ENCODE results near the gene SLC37A1. TPM values are rescaled to one million over a fixed set of nuclear protein-coding genes. Genes with fewer than 3 reads are reported as not detected.

SLC37A1 gene
- total RNA-seq, 1 experiment from 2014 or later: 38.3 TPM

DNA sequence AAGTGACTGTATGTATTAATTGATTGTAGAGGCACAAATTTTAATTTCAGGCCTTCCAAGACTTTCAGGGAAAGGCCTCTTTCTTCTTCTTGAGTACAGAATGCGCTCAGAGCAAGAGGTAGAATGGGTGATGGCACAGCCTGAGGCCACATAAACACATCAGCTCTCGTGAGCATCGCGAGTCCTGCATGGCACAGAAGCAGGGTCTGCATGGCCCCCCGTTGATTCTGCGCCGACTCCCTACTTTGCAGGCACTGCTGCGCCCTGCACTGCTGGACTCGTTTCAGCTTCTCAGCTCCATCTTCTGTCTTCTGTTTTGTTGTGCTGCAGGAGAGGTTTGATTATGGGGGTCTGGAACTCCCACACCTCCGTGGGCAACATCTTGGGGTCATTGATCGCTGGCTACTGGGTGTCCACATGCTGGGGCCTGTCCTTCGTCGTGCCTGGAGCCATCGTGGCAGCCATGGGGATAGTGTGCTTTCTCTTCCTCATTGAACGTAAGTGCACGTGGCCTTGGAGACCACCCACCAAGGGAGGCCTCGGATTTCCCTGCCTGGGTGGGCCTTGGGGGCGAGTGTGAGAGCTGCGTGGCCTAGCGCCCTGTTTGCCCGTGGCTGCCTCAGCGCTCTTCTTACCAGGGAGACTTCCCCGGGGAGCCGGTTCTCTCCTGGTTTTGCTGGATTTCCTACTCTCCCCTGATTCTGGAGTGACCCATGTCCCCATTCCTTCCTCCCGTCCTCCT lies 29.6 kb downstream of the SLC37A1 start:
- Histone ChIP-seq H3F3A (ENCODE audit: low read length, unreplicated experiment) (no peaks in the 10 kb centered on the region), H3K4me2 (ENCODE audit: low read length) (no peak overlapping the region), H3K27ac (ENCODE audit: low read length) (no peak overlapping the region), H3K36me3 (ENCODE audit: low read depth, low read length) (peaks cover 15% of the 10 kb centered on the region; the same call in 1 of the 2 replicates), H3K4me1 (ENCODE audit: insufficient read depth, low read length) (no peaks in the 10 kb centered on the region), H4K20me1 (ENCODE audit: low read length) (no peaks in the 10 kb centered on the region), H3K9me3 (ENCODE audit: low read length) (no peaks in the 10 kb centered on the region), H3K4me3 (ENCODE audit: low read length) (no peak overlapping the region), H3K27me3 (ENCODE audit: low read length) (no peaks in the 10 kb centered on the region), H3K9me2 (replicated peaks; ENCODE audit: low read length) (no peaks in the 10 kb centered on the region), H3K9ac (ENCODE audit: low read length) (no peak overlapping the region), H3K79me2 (ENCODE audit: low read length) (no peaks in the 10 kb centered on the region), H2AFZ (ENCODE audit: low read length) (no peak overlapping the region)
- intact Hi-C loops (cut with micrococcal nuclease): no loop called here
- ATAC-seq (no peak), DNase-seq (no peak)
- no peak for TF ChIP-seq EZH2 (IDR thresholded peaks at IDR 0.05; ENCODE audit: low read length, unreplicated experiment)
- TF ChIP-seq, protein P1, sequence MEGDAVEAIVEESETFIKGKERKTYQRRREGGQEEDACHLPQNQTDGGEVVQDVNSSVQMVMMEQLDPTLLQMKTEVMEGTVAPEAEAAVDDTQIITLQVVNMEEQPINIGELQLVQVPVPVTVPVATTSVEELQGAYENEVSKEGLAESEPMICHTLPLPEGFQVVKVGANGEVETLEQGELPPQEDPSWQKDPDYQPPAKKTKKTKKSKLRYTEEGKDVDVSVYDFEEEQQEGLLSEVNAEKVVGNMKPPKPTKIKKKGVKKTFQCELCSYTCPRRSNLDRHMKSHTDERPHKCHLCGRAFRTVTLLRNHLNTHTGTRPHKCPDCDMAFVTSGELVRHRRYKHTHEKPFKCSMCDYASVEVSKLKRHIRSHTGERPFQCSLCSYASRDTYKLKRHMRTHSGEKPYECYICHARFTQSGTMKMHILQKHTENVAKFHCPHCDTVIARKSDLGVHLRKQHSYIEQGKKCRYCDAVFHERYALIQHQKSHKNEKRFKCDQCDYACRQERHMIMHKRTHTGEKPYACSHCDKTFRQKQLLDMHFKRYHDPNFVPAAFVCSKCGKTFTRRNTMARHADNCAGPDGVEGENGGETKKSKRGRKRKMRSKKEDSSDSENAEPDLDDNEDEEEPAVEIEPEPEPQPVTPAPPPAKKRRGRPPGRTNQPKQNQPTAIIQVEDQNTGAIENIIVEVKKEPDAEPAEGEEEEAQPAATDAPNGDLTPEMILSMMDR (conservative IDR thresholded peaks at IDR 0.05; ENCODE audit: low read depth, low read length): no peak
- TF ChIP-seq EZH2phosphoT487 (IDR thresholded peaks at IDR 0.05; ENCODE audit: borderline replicate concordance, low read length): no peak
- ChIA-PET CTCF (interaction anchor here (1.1 kb wide), 1 partner anchor 76 kb away, joined by 3 read pairs; no protein-coding TSS in a partner anchor), POLR2A (ENCODE audit: unreplicated experiment) (interaction anchor here (0.7 kb wide), 1 partner anchor 65 kb away, joined by 4 read pairs; no protein-coding TSS in a partner anchor)
- no TSS peak for BruUV-seq (replicated peaks)

DNA sequence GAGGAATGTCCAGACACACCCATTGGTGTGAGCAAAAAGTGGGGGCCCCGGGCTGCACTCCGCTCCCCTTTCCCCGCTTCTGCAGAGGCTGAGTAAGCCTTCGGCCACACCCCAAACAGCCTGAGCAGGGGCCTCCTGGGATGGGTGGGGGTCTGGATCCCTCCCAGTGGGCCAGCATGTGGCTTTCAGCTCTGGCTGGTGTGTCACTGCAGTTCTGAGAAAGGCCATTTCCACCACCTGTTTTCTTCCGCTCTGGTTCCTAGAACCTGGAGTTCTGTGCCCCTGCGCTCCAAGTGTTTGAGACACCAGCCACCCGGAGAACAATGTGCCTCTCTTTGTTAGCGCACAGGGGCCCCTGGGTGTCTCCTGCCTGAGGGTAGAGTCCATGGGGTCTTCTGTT lies 30.9 kb downstream of the SLC37A1 start:
- Histone ChIP-seq H2AFZ (ENCODE audit: low read length) (no peak overlapping the region), H3K27me3 (ENCODE audit: low read length) (no peaks in the 10 kb centered on the region), H3K36me3 (ENCODE audit: low read depth, low read length) (peaks cover 18% of the 10 kb centered on the region; the same call in 1 of the 2 replicates), H3K9ac (ENCODE audit: low read length) (no peak overlapping the region), H3F3A (ENCODE audit: low read length, unreplicated experiment) (no peaks in the 10 kb centered on the region), H3K4me2 (ENCODE audit: low read length) (no peak overlapping the region), H4K20me1 (ENCODE audit: low read length) (no peaks in the 10 kb centered on the region), H3K9me3 (ENCODE audit: low read length) (no peaks in the 10 kb centered on the region), H3K4me1 (ENCODE audit: insufficient read depth, low read length) (no peaks in the 10 kb centered on the region), H3K4me3 (ENCODE audit: low read length) (no peak overlapping the region), H3K9me2 (replicated peaks; ENCODE audit: low read length) (no peaks in the 10 kb centered on the region), H3K27ac (ENCODE audit: low read length) (no peak overlapping the region), H3K79me2 (ENCODE audit: low read length) (no peaks in the 10 kb centered on the region)
- intact Hi-C loops (cut with micrococcal nuclease): no loop called here
- POLR2A ChIA-PET (ENCODE audit: unreplicated experiment): no interaction called here
- CTCF ChIA-PET: interaction anchor here (1.1 kb wide), 1 partner anchor 77 kb away, joined by 3 read pairs; no protein-coding TSS in a partner anchor
- ATAC-seq: no peak
- TF ChIP-seq EZH2phosphoT487 (IDR thresholded peaks at IDR 0.05; ENCODE audit: borderline replicate concordance, low read length) (no peak), EZH2 (IDR thresholded peaks at IDR 0.05; ENCODE audit: low read length, unreplicated experiment) (no peak)
- TF ChIP-seq, protein P1 (conservative IDR thresholded peaks at IDR 0.05; ENCODE audit: low read depth, low read length): no peak
- BruUV-seq (replicated peaks): no TSS peak
- no peak for DNase-seq

DNA sequence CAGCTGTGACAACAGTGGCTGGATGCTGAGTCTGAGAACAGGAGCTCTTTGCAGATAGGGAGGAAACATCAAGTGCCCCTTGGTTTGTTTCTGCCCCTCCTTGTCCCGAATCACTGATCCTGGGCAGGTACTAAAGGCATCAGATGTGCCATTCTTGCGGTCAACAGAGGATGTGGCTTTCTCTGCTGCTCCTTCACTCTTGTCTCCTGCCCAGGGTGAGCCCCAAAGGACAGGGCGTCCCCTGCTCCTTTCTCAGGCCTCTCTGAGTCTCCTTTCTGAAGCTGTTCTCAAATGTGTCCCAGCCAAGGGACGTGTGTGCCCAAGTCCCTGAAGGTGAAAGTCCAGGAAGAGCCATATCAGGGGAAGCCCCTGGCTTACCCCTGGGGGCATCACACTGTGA lies 31.7 kb downstream of the SLC37A1 start:
- Histone ChIP-seq H3K9me2 (replicated peaks; ENCODE audit: low read length) (no peaks in the 10 kb centered on the region), H3K27ac (ENCODE audit: low read length) (no peak overlapping the region), H4K20me1 (ENCODE audit: low read length) (no peaks in the 10 kb centered on the region), H3K36me3 (ENCODE audit: low read depth, low read length) (peaks cover 19% of the 10 kb centered on the region; the same call in 1 of the 2 replicates), H3K27me3 (ENCODE audit: low read length) (no peaks in the 10 kb centered on the region), H3K9ac (ENCODE audit: low read length) (no peak overlapping the region), H3F3A (ENCODE audit: low read length, unreplicated experiment) (no peaks in the 10 kb centered on the region), H3K4me2 (ENCODE audit: low read length) (no peak overlapping the region), H2AFZ (ENCODE audit: low read length) (no peak overlapping the region), H3K4me3 (ENCODE audit: low read length) (no peak overlapping the region), H3K79me2 (ENCODE audit: low read length) (no peaks in the 10 kb centered on the region), H3K4me1 (ENCODE audit: insufficient read depth, low read length) (no peaks in the 10 kb centered on the region), H3K9me3 (ENCODE audit: low read length) (no peaks in the 10 kb centered on the region)
- ChIA-PET POLR2A (ENCODE audit: unreplicated experiment) (no interaction called here), CTCF (no interaction called here)
- no TSS peak for BruUV-seq (replicated peaks)
- TF ChIP-seq EZH2 (IDR thresholded peaks at IDR 0.05; ENCODE audit: low read length, unreplicated experiment) (no peak), EZH2phosphoT487 (IDR thresholded peaks at IDR 0.05; ENCODE audit: borderline replicate concordance, low read length) (no peak)
- TF ChIP-seq, protein P1 (conservative IDR thresholded peaks at IDR 0.05; ENCODE audit: low read depth, low read length): no peak
- no peak for DNase-seq
- intact Hi-C loops (cut with micrococcal nuclease): no loop called here
- ATAC-seq: no peak
